Heart left ventricle (tissue), 16 donors: Measurements from ENCODE around the gene TMEM209. TPM values are rescaled to one million over a fixed set of nuclear protein-coding genes. Genes with fewer than 3 reads are reported as not detected.
"Not testable (repeated sequence)": the region's sequence is repeated elsewhere in the genome, so short reads cannot be mapped to it uniquely, and the experiment has no call there.

Experiments used
- ATAC-seq, 4 donors: fragments of 200-7000 bp; cut with Tn5 transposase; one replicate each; pipeline ENCODE4 v1.9.1; 2020 to 2022; ENCODE audit warnings: moderate library complexity in 4 of 4, mild to moderate bottlenecking in 3 of 4, moderate number of reproducible peaks in 1 of 4
- DNase-seq, 5 donors: peaks; one replicate each; pipeline ENCODE4 v3.0.0-alpha.2; 2020
- H3K27ac ChIP-seq, 12 donors: fragments of 200-600 bp; sonication (generic) in 4 of 12; one replicate each; pipeline versions ENCODE4 v1.5.0 to v1.8.0; 2016 to 2022; ENCODE audit warnings: mild to moderate bottlenecking in 2 of 12
- H3K27me3 ChIP-seq, 9 donors: fragments of 200-600 bp; sonication (generic) in 2 of 9; one replicate each; pipeline versions ENCODE4 v1.5.1 to v1.8.0; 2016 to 2022; ENCODE audit warnings: mild to moderate bottlenecking in 3 of 9
- H3K36me3 ChIP-seq, 9 donors: fragments of 200-600 bp; sonication (generic) in 2 of 9; one replicate each; pipeline versions ENCODE4 v1.5.0 to v1.8.0; 2018 to 2022; ENCODE audit warnings: mild to moderate bottlenecking in 2 of 9
- H3K4me1 ChIP-seq, 12 donors: fragments of 200-600 bp; sonication (generic) in 4 of 12; one replicate each; pipeline versions ENCODE4 v1.5.0 to v1.8.0; 2016 to 2022; ENCODE audit warnings: mild to moderate bottlenecking in 3 of 12
- H3K4me3 ChIP-seq, 12 donors: fragments of 200-600 bp; sonication (generic) in 4 of 12; one replicate each; pipeline versions ENCODE4 v1.5.0 to v1.8.0; 2017 to 2022; ENCODE audit warnings: mild to moderate bottlenecking in 9 of 12, moderate library complexity in 4 of 12
- H3K9me3 ChIP-seq, 12 donors: fragments of 200-600 bp; sonication (generic) in 4 of 12; one replicate each; pipeline versions ENCODE4 v1.5.0 to v1.8.0; 2016 to 2022; ENCODE audit warnings: mild to moderate bottlenecking in 1 of 12
- CTCF ChIP-seq, 12 donors: fragments of 200-600 bp; sonication (generic) in 4 of 12; IDR thresholded peaks; one replicate each; pipeline versions ENCODE4 v1.5.0 to v1.8.0; 2018 to 2022; ENCODE audit warnings: antibody characterized with exemption in 12 of 12, mild to moderate bottlenecking in 5 of 12
- POLR2A ChIP-seq, 2 donors: fragments of 450-650 bp; IDR thresholded peaks; one replicate each; pipeline ENCODE4 v1.6.1; 2017; ENCODE audit warnings: antibody characterized with exemption in 2 of 2, mild to moderate bottlenecking in 2 of 2, moderate library complexity in 2 of 2
- WGBS, 4 donors: extraction: QIAGEN DNeasy Blood & Tissue Kit in 2 of 4; methylation state at CpG; one replicate each; pipeline versions ENCODE4 v1.1.5 to v1.1.7; 2013 to 2018; 5-methylcytosine and 5-hydroxymethylcytosine counted together
- intact Hi-C, 10 donors: fragments of 100-400 bp; cut with DNase I; formaldehyde crosslinking; loops; one replicate each; pipeline versions ENCODE4 v1.11.1 to v1.14.2; 2022
- polyA plus RNA-seq, 2 donors: library from polyadenylated mRNA; stranded (reverse); fragments of 200-250 nt; gene quantifications; one replicate each; pipeline ENCODE4 v1.2.3, GENCODE V29; 2013
- total RNA-seq, 9 donors: library from RNA; depleted of rRNA in 2 of 9; stranded (reverse); fragments of >200 nt in 2 of 9; fragmentation: NEBNext Ultra II Directional in 3 of 9; extraction: Animal tissue kit (Norgen Biotek cat#: 25700) in 3 of 9; gene quantifications; one replicate each; pipeline versions ENCODE4 v1.1.0 to v1.2.4, GENCODE V29; 2016 to 2023
- donor health status: ischemic (EF 13 %, LVEDD 7.1; RV severe dilation, severe dysfunction).
- donor health status: healthy with polysubstance abuse.
- donor health status: DM: no; HTN: yes; CAD: no.
- donor health status: DM: no; HTN: no; CAD: no.
- donor health status: ischemic (EF 25% LVEDD 6.9; RV normal size, moderate dysfunction).
- donor health status: ischemic (EF 25% LVEDD 5.7; RV mildly dilated, moderate dysfunction).
- donor health status: healthy.
- donor health status: DM: yes; HTN: yes; CAD: no.
- donor health status: ischemic (EF 35%, LVEDD 5.7; RV mildly dilated, moderate dysfunction).
- donor health status: nonischemic (EF 11% LVEDD 7.7; RV severe dilation, severe dysfunction).
- donor health status: DM: yes; HTN: yes; CAD: no.
- donor health status: PGD.
- donor health status: ischemic (EF 29% LVEDD 5.4; RV normal size, mild dysfunction).
- donor health status: nonischemic (EF 23%, LVEDD 6.1; RV moderate dilation, normal function).

Gene TMEM209
- total and polyA plus RNA-seq, 11 donors, result 4.4 to 15.0 (median 8.9) TPM

GRCh38 chr7:130232209-130232608, 27.0 kb upstream of the TMEM209 start:
- no peak for DNase-seq
- no peak overlapping the region for H3K27ac ChIP-seq
- peaks cover 0 to 7% (median 0%) of the 10 kb centered on the region in 12 donors for H3K4me1 ChIP-seq
- intact Hi-C loops, result no loop called here
- H3K9me3 ChIP-seq, result no peaks in the 10 kb centered on the region
- TF ChIP-seq CTCF (IDR thresholded peaks at IDR 0.05) (no peak), POLR2A (IDR thresholded peaks at IDR 0.05) (no peak)
- no peak for ATAC-seq
- H3K27me3 ChIP-seq, result no peaks in the 10 kb centered on the region
- 70 to 85% (median 75%) methylated on average over 2 of the region's 2 CpGs for WGBS, 4 donors
- H3K4me3 ChIP-seq, result no peak overlapping the region
- H3K36me3 ChIP-seq, result no peaks in the 10 kb centered on the region

- no peak for TF ChIP-seq CTCF (IDR thresholded peaks at IDR 0.05)
- TF ChIP-seq POLR2A (IDR thresholded peaks at IDR 0.05), result no peak
- H3K27ac ChIP-seq, result no peak overlapping the region
- ATAC-seq (no peak), DNase-seq (no peak)
- H3K36me3 ChIP-seq, result no peaks in the 10 kb centered on the region
- intact Hi-C loops, result no loop called here
- no peaks in the 10 kb centered on the region for H3K27me3 ChIP-seq
- H3K4me3 ChIP-seq, result no peak overlapping the region
- H3K9me3 ChIP-seq, result no peaks in the 10 kb centered on the region
- 56 to 64% (median 63%) methylated on average over 6 of the region's 6 CpGs for WGBS, 4 donors
- peaks cover 0 to 7% (median 0%) of the 10 kb centered on the region in 12 donors for H3K4me1 ChIP-seq
Measured at GRCh38 chr7:130231792-130232191, 26.6 kb upstream of the TMEM209 start.

- intact Hi-C loops, H3K4me1 ChIP-seq, H3K36me3 ChIP-seq, H3K9me3 ChIP-seq, H3K27me3 ChIP-seq, ATAC-seq, DNase-seq, H3K4me3 ChIP-seq, H3K27ac ChIP-seq: not testable (repeated sequence)
- WGBS, 4 donors, result 93 to 100% (median 94%) methylated on average over 2 to 28 of the region's 28 CpGs
Measured at GRCh38 chr7:130229981-130230380, 24.8 kb upstream of the TMEM209 start.

GRCh38 chr7:130228840-130229502, 23.8 kb upstream of the TMEM209 start:
- Histone ChIP-seq H3K27ac (peak overlapping the region in 2 of 12 donors; percentile 3 to 39), H3K4me1 (peaks cover 0 to 7% (median 0%) of the 10 kb centered on the region in 12 donors), H3K9me3 (peaks cover 0 to 3% (median 0%) of the 10 kb centered on the region in 12 donors), H3K36me3 (no peaks in the 10 kb centered on the region), H3K4me3 (no peak overlapping the region), H3K27me3 (no peaks in the 10 kb centered on the region)
- no peak for TF ChIP-seq CTCF (IDR thresholded peaks at IDR 0.05)
- no peak for TF ChIP-seq POLR2A (IDR thresholded peaks at IDR 0.05)
- DNase-seq (no peak), ATAC-seq (no peak)
- 68 to 73% (median 70%) methylated on average over 7 of the region's 7 CpGs for WGBS, 4 donors
- intact Hi-C loops, result no loop called here
